Astrocyte (in vitro differentiated cells and primary cell): ENCODE measurements around the gene CTIF.

ENCODE experiments used
- EZH2 ChIP-seq: IDR thresholded peaks from 2 replicates; pipeline ENCODE4 v1.6.1; 2012; ENCODE audit warnings: mild to moderate bottlenecking, low read length, inconsistent platforms; ENCODE audit not compliant: insufficient read depth
- TF ChIP-seq, protein P1 (sequence below): IDR thresholded peaks from 2 replicates; pipeline ENCODE4 v1.5.1; 2011; ENCODE audit warnings: low read depth, mild to moderate bottlenecking, inconsistent platforms, low read length, moderate library complexity; ENCODE audit not compliant: insufficient read depth

DNA sequence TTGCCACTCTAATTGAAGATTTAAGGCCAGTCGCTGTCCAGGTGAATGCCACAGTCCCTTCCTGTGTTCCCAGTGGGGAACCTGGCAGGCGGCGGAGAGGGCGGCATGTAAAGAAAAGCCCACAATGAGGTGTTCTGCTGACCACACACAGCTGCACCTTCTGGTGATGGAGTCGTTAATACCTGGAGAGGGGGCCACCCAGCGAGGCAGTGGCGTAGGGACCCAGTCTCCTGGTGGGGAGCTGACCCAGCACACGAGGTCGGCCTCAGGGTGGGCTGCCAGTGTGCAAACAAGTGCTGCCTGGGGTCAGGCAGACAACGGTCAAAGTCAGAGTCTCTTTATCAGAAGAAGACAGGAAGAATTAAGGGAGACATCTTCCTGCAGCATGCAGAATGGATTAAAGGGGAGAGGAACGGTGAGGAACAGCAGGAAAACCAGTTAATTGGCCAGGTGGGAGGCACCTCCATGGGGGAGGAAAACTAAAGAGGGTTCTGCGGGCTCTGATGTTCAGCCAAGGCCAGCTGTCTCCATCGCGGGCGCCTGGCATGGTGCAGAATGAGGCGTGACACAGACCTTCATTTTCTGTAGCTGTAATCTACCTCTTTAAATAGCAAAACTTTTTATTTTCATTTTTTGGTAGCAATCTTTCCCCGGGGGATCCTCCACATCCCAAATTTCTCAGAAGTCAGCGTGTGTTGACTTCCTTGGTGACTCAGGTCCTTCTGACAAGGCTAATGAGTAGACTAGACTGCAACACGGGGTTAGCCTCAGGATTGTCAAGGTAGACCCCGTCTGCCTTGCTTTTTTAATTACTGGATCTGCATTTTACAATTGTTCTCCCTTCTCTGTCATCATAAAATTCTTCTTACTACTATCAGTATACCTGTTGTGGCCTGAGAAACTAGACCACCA, 333.7 kb downstream of the CTIF start:
- TF ChIP-seq, protein P1, sequence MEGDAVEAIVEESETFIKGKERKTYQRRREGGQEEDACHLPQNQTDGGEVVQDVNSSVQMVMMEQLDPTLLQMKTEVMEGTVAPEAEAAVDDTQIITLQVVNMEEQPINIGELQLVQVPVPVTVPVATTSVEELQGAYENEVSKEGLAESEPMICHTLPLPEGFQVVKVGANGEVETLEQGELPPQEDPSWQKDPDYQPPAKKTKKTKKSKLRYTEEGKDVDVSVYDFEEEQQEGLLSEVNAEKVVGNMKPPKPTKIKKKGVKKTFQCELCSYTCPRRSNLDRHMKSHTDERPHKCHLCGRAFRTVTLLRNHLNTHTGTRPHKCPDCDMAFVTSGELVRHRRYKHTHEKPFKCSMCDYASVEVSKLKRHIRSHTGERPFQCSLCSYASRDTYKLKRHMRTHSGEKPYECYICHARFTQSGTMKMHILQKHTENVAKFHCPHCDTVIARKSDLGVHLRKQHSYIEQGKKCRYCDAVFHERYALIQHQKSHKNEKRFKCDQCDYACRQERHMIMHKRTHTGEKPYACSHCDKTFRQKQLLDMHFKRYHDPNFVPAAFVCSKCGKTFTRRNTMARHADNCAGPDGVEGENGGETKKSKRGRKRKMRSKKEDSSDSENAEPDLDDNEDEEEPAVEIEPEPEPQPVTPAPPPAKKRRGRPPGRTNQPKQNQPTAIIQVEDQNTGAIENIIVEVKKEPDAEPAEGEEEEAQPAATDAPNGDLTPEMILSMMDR, result no peak
- no peak for TF ChIP-seq EZH2
